HepG2 (cell line): Measurements from ENCODE around the gene C1QTNF3. TPM values are rescaled to one million over a fixed set of nuclear protein-coding genes. Genes with fewer than 3 reads are reported as not detected.

Source experiments
- ATAC-seq: fragments of 200-7000 bp; cut with Tn5 transposase; 3 replicates; pipeline ENCODE4 v1.9.1; 2020; ENCODE audit warnings: mild to moderate bottlenecking, moderate library complexity
- BruUV-seq: library from RNA; stranded (reverse); fragments of 400-500 nt; replicated peaks from 2 replicates; lab custom pipeline; 2021; lab: Mats Ljungman, UMichigan
- CTCF ChIA-PET: fragments of 300-600 bp; formaldehyde crosslinking; extraction: SDS; loops from one replicate; lab custom pipeline; 2021; ENCODE audit warnings: low total read pairs, inconsistent platforms, low intra/inter-chr PET ratio; lab: Yijun Ruan, JAX
- POLR2A ChIA-PET: fragments of 350-600 bp; sonication (Branson Sonifier 250); formaldehyde crosslinking; loops from one replicate; lab custom pipeline; 2020; ENCODE audit warnings: antibody characterized with exemption, inconsistent platforms; lab: Yijun Ruan, JAX
- DNase-seq: peaks from one replicate; pipeline ENCODE4 v3.0.0-alpha.2; 2015; ENCODE audit warnings: low spot score
- FAIRE-seq: peaks from 3 replicates; lab custom pipeline; 2011; peaks lifted over from hg19 to GRCh38; lab: Jason Lieb, UNC
- H2AFZ ChIP-seq: one replicate; pipeline ENCODE4 v1.6.1; 2011; ENCODE audit warnings: low read length, inconsistent platforms
- H3K27ac ChIP-seq: fragments of 300-600 bp; 3 replicates; pipeline ENCODE4 v1.8.0; 2011; ENCODE audit warnings: mixed run types, mild to moderate bottlenecking, mixed read lengths, low read length, inconsistent platforms; ENCODE audit not compliant: insufficient read depth; ENCODE audit errors: extremely low read length
- H3K27me3 ChIP-seq, 2 experiments: fragments of 200-600 bp in 1 of 2; 2 replicates in 1 of 2; 3 replicates in 1 of 2; pipeline versions ENCODE4 v1.6.0 to v1.8.0; 2011; ENCODE audit warnings: low read length in 2 of 2, mild to moderate bottlenecking in 2 of 2, moderate library complexity in 2 of 2, inconsistent platforms in 1 of 2; ENCODE audit not compliant: insufficient read depth in 2 of 2, control insufficient read depth in 1 of 2
- H3K36me3 ChIP-seq, 2 experiments: fragments of 200-600 bp in 1 of 2; replicated peaks in 1 of 2; 2 replicates in 1 of 2; 3 replicates in 1 of 2; pipeline versions ENCODE4 v1.5.1 to v1.8.0; 2011; ENCODE audit warnings: low read length in 2 of 2, inconsistent platforms in 1 of 2; ENCODE audit not compliant: insufficient read depth in 2 of 2, control insufficient read depth in 1 of 2
- H3K4me1 ChIP-seq: 2 replicates; pipeline ENCODE4 v1.5.1; 2012; ENCODE audit warnings: low read length, inconsistent platforms; ENCODE audit not compliant: insufficient read depth
- H3K4me2 ChIP-seq: 2 replicates; pipeline ENCODE4 v1.6.0; 2011; ENCODE audit warnings: low read depth, low read length, inconsistent platforms
- H3K4me3 ChIP-seq, 3 experiments: fragments of 200-600 bp in 1 of 3; sonication (generic), shearing (Covaris generic) in 1 of 3; replicated peaks in 1 of 3; 2 replicates each; pipeline ENCODE4 v1.5.1; 2011 to 2016; ENCODE audit warnings: low read length in 3 of 3, inconsistent platforms in 2 of 3, low read depth in 2 of 3, mild to moderate bottlenecking in 2 of 3, control low read depth in 1 of 3, mixed read lengths in 1 of 3; ENCODE audit not compliant: insufficient read depth in 1 of 3
- H3K79me2 ChIP-seq: one replicate; pipeline ENCODE4 v1.6.1; 2011; ENCODE audit warnings: low read length, inconsistent platforms; ENCODE audit not compliant: insufficient read depth
- H3K9ac ChIP-seq: 2 replicates; pipeline ENCODE4 v1.6.0; 2011; ENCODE audit warnings: mild to moderate bottlenecking, low read depth, low read length, inconsistent platforms; ENCODE audit not compliant: insufficient read depth
- H3K9me3 ChIP-seq: 2 replicates; pipeline ENCODE4 v1.5.1; 2012; ENCODE audit warnings: mild to moderate bottlenecking, low read length
- H4K20me1 ChIP-seq: 2 replicates; pipeline ENCODE4 v1.6.0; 2011; ENCODE audit warnings: inconsistent platforms, mild to moderate bottlenecking, low read length, moderate library complexity; ENCODE audit not compliant: insufficient read depth
- AFF4 ChIP-seq: sonication (generic); formaldehyde crosslinking; IDR thresholded peaks from 2 replicates; pipeline ENCODE4 v1.4.0; 2020; ENCODE audit warnings: missing genetic modification reagents
- AKNA ChIP-seq: sonication (generic); formaldehyde crosslinking; IDR thresholded peaks from 2 replicates; pipeline ENCODE4 v1.4.0; 2020; ENCODE audit warnings: missing genetic modification reagents, borderline replicate concordance
- CCAR2 ChIP-seq: fragments of 200-400 bp; formaldehyde crosslinking; optimal IDR thresholded peaks from 2 replicates; pipeline ENCODE3; 2018; ENCODE audit warnings: low read depth, mild to moderate bottlenecking, low read length, moderate library complexity
- CHD4 ChIP-seq: fragments of 200-600 bp; sonication (generic); IDR thresholded peaks from 2 replicates; pipeline ENCODE4 v1.7.0; 2017; ENCODE audit warnings: mild to moderate bottlenecking, low read length, borderline replicate concordance
- FOXP1 ChIP-seq, 2 experiments: fragments of 450-650 bp in 1 of 2; IDR thresholded peaks; 2 replicates each; pipeline ENCODE4 v1.6.1; 2017 to 2018; ENCODE audit warnings: antibody characterized with exemption in 1 of 2
- HNF4A ChIP-seq: sonication (generic); formaldehyde crosslinking; IDR thresholded peaks from 2 replicates; pipeline ENCODE4 v1.4.0; 2020; ENCODE audit warnings: missing genetic modification reagents
- TMF1 ChIP-seq: sonication (generic); formaldehyde crosslinking; IDR thresholded peaks from 2 replicates; pipeline ENCODE4 v1.8.1; 2022; ENCODE audit warnings: low read depth, missing genetic modification reagents
- ZNF337 ChIP-seq: sonication (generic); formaldehyde crosslinking; IDR thresholded peaks from 2 replicates; pipeline ENCODE4 v1.5.1; 2020; ENCODE audit warnings: missing genetic modification reagents, low read depth, mild to moderate bottlenecking, borderline replicate concordance
- WGBS: methylation state at CpG from one replicate; pipeline ENCODE4 v1.1.6; 2017; ENCODE audit warnings: low lambda C conversion rate; 5-methylcytosine and 5-hydroxymethylcytosine counted together
- in situ Hi-C: cut with HindIII; loops from 2 replicates; pipeline ENCODE4 v1.10.0; 2017; ENCODE audit warnings: low pct_unique_long_range_greater_than_20kb; ENCODE audit not compliant: extremely low pct_ligation_motif_present
- intact Hi-C: fragments of 100-400 bp; cut with micrococcal nuclease; formaldehyde crosslinking; loops from one replicate; pipeline ENCODE4 v1.10.0; 2022; ENCODE audit not compliant: unreplicated experiment
- polyA plus RNA-seq, 8 experiments: library from polyadenylated mRNA; depleted of rRNA in 3 of 8; stranded (reverse) in 7 of 8; unstranded in 1 of 8; fragments of >200 nt; fragmentation: Illumina TruSeq in 4 of 8; extraction: Trizol in 4 of 8; gene quantifications; 2 replicates each; pipeline versions ENCODE4 v1.2.1 to v1.2.3, GENCODE V29; 2011 to 2016; ENCODE audit warnings: low read depth in 4 of 8, missing spikeins in 1 of 8, mixed read lengths in 1 of 8; ENCODE audit not compliant: insufficient read depth in 1 of 8
- total RNA-seq, 5 experiments: library from RNA; depleted of rRNA; stranded (reverse); fragments of >200 nt; fragmentation: Illumina TruSeq; extraction: Trizol; gene quantifications; 2 replicates each; pipeline ENCODE4 v1.2.3, GENCODE V29; 2016; ENCODE audit warnings: low read depth in 1 of 5

Gene C1QTNF3
- total and polyA plus RNA-seq, 2 of the 13 experiments (the other 11 are each of a cell fraction or from before 2014, with no cell fraction given) = 3.3 to 10.8 TPM

GRCh38 chr5:34054400-34054729 is 11.4 kb upstream of the C1QTNF3 start:
- in situ Hi-C loops = no loop called here
- Histone ChIP-seq H2AFZ (no peak overlapping the region), H3K27me3 (no peaks in the 10 kb centered on the region; a peak in 1 of 5 replicates), H3K9ac (no peak overlapping the region), H3K4me2 (no peak overlapping the region), H3K36me3 (peaks cover 6 to 9% of the 10 kb centered on the region in 2 experiments; a peak in 4 of 5 replicates), H3K4me3 (no peak overlapping the region), H3K27ac (no peak overlapping the region), H3K4me1 (no peaks in the 10 kb centered on the region), H3K79me2 (no peaks in the 10 kb centered on the region), H4K20me1 (no peaks in the 10 kb centered on the region), H3K9me3 (no peaks in the 10 kb centered on the region)
- ChIA-PET CTCF (no interaction called here), POLR2A (no interaction called here)
- BruUV-seq = no TSS peak
- FAIRE-seq = no peak
- WGBS = 94% methylated on average over 1 of the region's 1 CpG
- intact Hi-C loops = no loop called here
- TF ChIP-seq FOXP1 (IDR thresholded peaks at IDR 0.05) (no peak), FOXP1 (CRISPR knock-in tag; IDR thresholded peaks at IDR 0.05) (no peak)
- no peak for ATAC-seq
- DNase-seq = no peak

- H3K79me2 ChIP-seq = no peaks in the 10 kb centered on the region
- no peak overlapping the region for H3K9ac ChIP-seq
- no peak overlapping the region for H3K4me3 ChIP-seq
- CTCF ChIA-PET = no interaction called here
- H3K9me3 ChIP-seq = no peaks in the 10 kb centered on the region
- no peak for DNase-seq
- H3K4me1 ChIP-seq = no peaks in the 10 kb centered on the region
- peaks cover 6 to 9% of the 10 kb centered on the region in 2 experiments; a peak in 4 of 5 replicates for H3K36me3 ChIP-seq
- POLR2A ChIA-PET = no interaction called here
- BruUV-seq = no TSS peak
- intact Hi-C loops = no loop called here
- H2AFZ ChIP-seq = no peak overlapping the region
- no peaks in the 10 kb centered on the region; a peak in 1 of 5 replicates for H3K27me3 ChIP-seq
- no peak overlapping the region for H3K27ac ChIP-seq
- no peak for ATAC-seq
- FAIRE-seq = no peak
- in situ Hi-C loops = no loop called here
- WGBS = 92% methylated on average over 5 of the region's 5 CpGs
- H4K20me1 ChIP-seq = no peaks in the 10 kb centered on the region
- H3K4me2 ChIP-seq = no peak overlapping the region
- TF ChIP-seq HNF4A (CRISPR knock-in tag) (no peak), AKNA (CRISPR knock-in tag) (no peak), TMF1 (CRISPR knock-in tag) (no peak), ZNF337 (CRISPR knock-in tag) (no peak), AFF4 (CRISPR knock-in tag) (no peak), CHD4 (no peak), CCAR2 (no peak)
These were observed 10.8 kb upstream of the C1QTNF3 start for GRCh38 chr5:34053571-34054399.
